NT2/D1 (cell line): ENCODE data around the gene LIN28B.

ENCODE experiments used
- SUZ12 ChIP-seq: IDR thresholded peaks from 2 replicates; pipeline ENCODE4 v1.6.1; 2011; ENCODE audit not compliant: insufficient read length, insufficient read depth; ENCODE audit errors: extremely low read depth
- YY1 ChIP-seq: IDR thresholded peaks from 2 replicates; pipeline ENCODE4 v1.6.1; 2011; ENCODE audit not compliant: insufficient read length, insufficient read depth
- ZNF274 ChIP-seq: IDR thresholded peaks from 2 replicates; pipeline ENCODE4 v1.6.1; 2011; ENCODE audit warnings: mild to moderate bottlenecking, low read depth, low read length

DNA sequence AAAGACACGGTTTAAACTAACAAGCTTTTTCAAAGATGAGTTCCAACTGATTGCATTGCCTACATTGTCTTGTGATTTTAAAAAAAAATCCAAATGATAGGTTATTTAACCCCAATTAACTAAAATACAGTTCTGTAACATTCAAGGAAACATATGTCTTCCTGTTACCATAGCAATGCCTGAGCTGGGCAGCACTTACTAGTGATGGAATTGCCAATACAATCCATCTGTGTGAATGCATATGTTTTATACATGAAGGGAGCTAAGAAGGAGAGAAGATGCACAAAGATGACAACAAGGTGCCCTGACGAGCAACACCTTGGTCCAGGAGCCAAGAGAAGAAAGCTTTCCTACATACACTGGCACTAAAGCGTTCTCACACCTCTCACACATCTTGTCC lies 154.2 kb downstream of the LIN28B start:
- TF ChIP-seq YY1: no peak
- TF ChIP-seq ZNF274: no peak
- no peak for TF ChIP-seq SUZ12
